A549 (cell line): Measurements from ENCODE around the gene APC2.

Experiments used
- BHLHE40 ChIP-seq: IDR thresholded peaks from 2 replicates; pipeline ENCODE4 v1.6.1; 2012; ENCODE audit warnings: low read depth, low read length, inconsistent platforms
- CHD2 ChIP-seq: fragments of 150-350 bp; IDR thresholded peaks from 2 replicates; pipeline ENCODE4 v1.6.1; 2014; ENCODE audit warnings: low read length; ENCODE audit not compliant: partially characterized antibody
- ELK1 ChIP-seq: fragments of 150-350 bp; IDR thresholded peaks from 2 replicates; pipeline ENCODE4 v1.6.1; 2014; ENCODE audit warnings: low read depth, mild to moderate bottlenecking, low read length
- EP300 ChIP-seq, 2 experiments: fragments of >200 bp; sonication (Bioruptor Twin); formaldehyde crosslinking; IDR thresholded peaks; 2 replicates in 1 of 2; 3 replicates in 1 of 2; pipeline ENCODE4 v1.6.1; 2016 to 2017
- ESRRA ChIP-seq: fragments of 150-350 bp; IDR thresholded peaks from 2 replicates; pipeline ENCODE4 v1.6.1; 2014; ENCODE audit warnings: mild to moderate bottlenecking, low read length, borderline replicate concordance
- FOXS1 ChIP-seq: fragments of 250-450 bp; sonication (Bioruptor Pico); IDR thresholded peaks from 2 replicates; pipeline ENCODE4 v1.5.0; 2020; ENCODE audit warnings: mild to moderate bottlenecking, moderate library complexity
- HOXB13 ChIP-seq: fragments of 250-450 bp; sonication (Bioruptor Pico); IDR thresholded peaks from 2 replicates; pipeline ENCODE4 v1.5.0; 2020; ENCODE audit warnings: low read depth, mild to moderate bottlenecking, moderate library complexity
- JUNB ChIP-seq: fragments of >200 bp; sonication (Bioruptor Twin); formaldehyde crosslinking; IDR thresholded peaks from 2 replicates; pipeline ENCODE4 v1.6.1; 2016
- KDM1A ChIP-seq: fragments of 200-600 bp; sonication (generic); IDR thresholded peaks from 2 replicates; pipeline ENCODE4 v1.6.1; 2016; ENCODE audit warnings: low read depth, mild to moderate bottlenecking
- RAD21 ChIP-seq, 2 experiments: fragments of >200 bp in 1 of 2; sonication (Bioruptor Twin) in 1 of 2; formaldehyde crosslinking in 1 of 2; IDR thresholded peaks in 1 of 2; conservative IDR thresholded peaks in 1 of 2; 2 replicates in 1 of 2; 3 replicates in 1 of 2; pipeline ENCODE4 v1.6.1; 2012 to 2018; ENCODE audit warnings: inconsistent platforms in 1 of 2
- RARB ChIP-seq: fragments of 250-450 bp; sonication (Bioruptor Pico); IDR thresholded peaks from 2 replicates; pipeline ENCODE4 v1.8.0; 2021; ENCODE audit warnings: mild to moderate bottlenecking, moderate library complexity
- RNF2 ChIP-seq: fragments of 200-600 bp; sonication (generic); IDR thresholded peaks from 2 replicates; pipeline ENCODE4 v1.6.1; 2016; ENCODE audit warnings: low read depth, mild to moderate bottlenecking, antibody characterized with exemption, moderate library complexity, borderline replicate concordance
- SMC3 ChIP-seq: fragments of >200 bp; sonication (Bioruptor Twin); formaldehyde crosslinking; IDR thresholded peaks from 3 replicates; pipeline ENCODE4 v1.6.1; 2018; ENCODE audit warnings: inconsistent platforms
- TF ChIP-seq, protein P1 (sequence below): fragments of >200 bp; sonication (Bioruptor Twin); formaldehyde crosslinking; IDR thresholded peaks from 3 replicates; pipeline ENCODE4 v1.5.1; 2016

DNA sequence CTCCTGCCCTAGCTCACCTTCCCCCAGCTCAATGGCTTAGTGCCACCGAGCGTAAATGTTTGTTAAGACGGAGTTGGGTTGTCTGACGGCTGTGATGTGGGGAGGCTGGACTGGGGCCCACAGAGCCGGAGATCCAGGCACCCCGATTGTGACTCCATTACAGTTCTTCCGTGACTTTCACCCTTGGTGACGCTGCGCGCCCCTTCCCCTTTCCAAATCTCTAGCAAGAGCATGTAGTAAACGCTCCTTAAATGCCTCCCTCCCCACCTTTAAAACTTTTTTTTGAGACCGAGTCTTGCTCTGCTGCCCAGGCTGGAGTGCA lies 41.9 kb downstream of the APC2 start:
- TF ChIP-seq BHLHE40 (no peak), HOXB13 (no peak), RAD21 (conservative IDR thresholded peaks at IDR 0.05 in 1 of 2, IDR thresholded peaks at IDR 0.05 in 1 of 2) (no peak), EP300 (IDR thresholded peaks at IDR 0.05) (no peak), JUNB (no peak), ELK1 (no peak), CHD2 (no peak), RARB (CRISPR knock-in tag) (no peak), RNF2 (no peak), ESRRA (no peak), SMC3 (no peak), KDM1A (no peak), FOXS1 (CRISPR knock-in tag) (no peak)
- TF ChIP-seq, protein P1, sequence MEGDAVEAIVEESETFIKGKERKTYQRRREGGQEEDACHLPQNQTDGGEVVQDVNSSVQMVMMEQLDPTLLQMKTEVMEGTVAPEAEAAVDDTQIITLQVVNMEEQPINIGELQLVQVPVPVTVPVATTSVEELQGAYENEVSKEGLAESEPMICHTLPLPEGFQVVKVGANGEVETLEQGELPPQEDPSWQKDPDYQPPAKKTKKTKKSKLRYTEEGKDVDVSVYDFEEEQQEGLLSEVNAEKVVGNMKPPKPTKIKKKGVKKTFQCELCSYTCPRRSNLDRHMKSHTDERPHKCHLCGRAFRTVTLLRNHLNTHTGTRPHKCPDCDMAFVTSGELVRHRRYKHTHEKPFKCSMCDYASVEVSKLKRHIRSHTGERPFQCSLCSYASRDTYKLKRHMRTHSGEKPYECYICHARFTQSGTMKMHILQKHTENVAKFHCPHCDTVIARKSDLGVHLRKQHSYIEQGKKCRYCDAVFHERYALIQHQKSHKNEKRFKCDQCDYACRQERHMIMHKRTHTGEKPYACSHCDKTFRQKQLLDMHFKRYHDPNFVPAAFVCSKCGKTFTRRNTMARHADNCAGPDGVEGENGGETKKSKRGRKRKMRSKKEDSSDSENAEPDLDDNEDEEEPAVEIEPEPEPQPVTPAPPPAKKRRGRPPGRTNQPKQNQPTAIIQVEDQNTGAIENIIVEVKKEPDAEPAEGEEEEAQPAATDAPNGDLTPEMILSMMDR = no peak
